KOPT-K1 (cell line): ENCODE results near the gene KRTAP4-4.
"Not testable (repeated sequence)": the region's sequence is repeated elsewhere in the genome, so short reads cannot be mapped to it uniquely, and the experiment has no call there.

Source experiments
- H3K27ac ChIP-seq: fragments of 200-600 bp; sonication (generic); 2 replicates; pipeline ENCODE4 v1.5.1; 2016; ENCODE audit warnings: antibody characterized with exemption, mild to moderate bottlenecking, low read depth, low read length; ENCODE audit not compliant: poor library complexity, severe bottlenecking
- H3K36me3 ChIP-seq: fragments of 200-600 bp; sonication (generic); 2 replicates; pipeline ENCODE4 v1.5.1; 2017; ENCODE audit warnings: antibody characterized with exemption, mild to moderate bottlenecking, low read length, moderate library complexity; ENCODE audit not compliant: insufficient read depth
- H3K9me3 ChIP-seq: fragments of 200-600 bp; sonication (generic); 2 replicates; pipeline ENCODE4 v1.5.1; 2017; ENCODE audit warnings: antibody characterized with exemption, low read length, mild to moderate bottlenecking; ENCODE audit not compliant: insufficient read depth, poor library complexity, severe bottlenecking

The KRTAP4-4 gene

GRCh38 chr17:41167561-41167960 lies 7.0 kb upstream of the KRTAP4-4 start:
- no peaks in the 10 kb centered on the region for H3K36me3 ChIP-seq
- no peak overlapping the region for H3K27ac ChIP-seq
- no peaks in the 10 kb centered on the region for H3K9me3 ChIP-seq

- Histone ChIP-seq H3K27ac (no peak overlapping the region), H3K36me3 (no peaks in the 10 kb centered on the region)
Observed at GRCh38 chr17:41163828-41164227, 3.3 kb upstream of the KRTAP4-4 start.

GRCh38 chr17:41160190-41160589 lies 358 bp downstream of the KRTAP4-4 start:
- not testable (repeated sequence) for H3K36me3 ChIP-seq, H3K9me3 ChIP-seq, H3K27ac ChIP-seq

More at GRCh38 chr17:41163828-41164227, 3.3 kb upstream of the KRTAP4-4 start:
- H3K9me3 ChIP-seq, result no peaks in the 10 kb centered on the region

- H3K27ac ChIP-seq, result no peak overlapping the region
- H3K36me3 ChIP-seq, result no peaks in the 10 kb centered on the region
- H3K9me3 ChIP-seq, result no peaks in the 10 kb centered on the region
Observed at GRCh38 chr17:41153856-41154255, 6.7 kb downstream of the KRTAP4-4 start.

GRCh38 chr17:41151525-41151924 lies 9.0 kb downstream of the KRTAP4-4 start:
- no peaks in the 10 kb centered on the region for H3K36me3 ChIP-seq
- H3K9me3 ChIP-seq, result no peaks in the 10 kb centered on the region
- no peak overlapping the region for H3K27ac ChIP-seq

GRCh38 chr17:41150026-41150425 lies 10.5 kb downstream of the KRTAP4-4 start:
- no peaks in the 10 kb centered on the region for H3K36me3 ChIP-seq
- H3K27ac ChIP-seq, result no peak overlapping the region
- H3K9me3 ChIP-seq, result no peaks in the 10 kb centered on the region

- no peak within 1 kb of the TSS for H3K27ac ChIP-seq
- H3K36me3 ChIP-seq, result no peaks in the 10 kb centered on the region
- H3K9me3 ChIP-seq, result no peaks in the 10 kb centered on the region
Observed at GRCh38 chr17:41149652-41149985, 10.9 kb downstream of the KRTAP4-4 start, which contains the start of gene KRTAP4-5. Gene KRTAP4-5 (minus strand): TSS chr17:41149825. CDS start chr17:41149767, 58 bp downstream.

GRCh38 chr17:41148971-41149651 lies 11.4 kb downstream of the KRTAP4-4 start:
- H3K9me3 ChIP-seq, H3K36me3 ChIP-seq, H3K27ac ChIP-seq: not testable (repeated sequence)

GRCh38 chr17:41147531-41148204 lies 12.9 kb downstream of the KRTAP4-4 start:
- no peaks in the 10 kb centered on the region for H3K36me3 ChIP-seq
- H3K27ac ChIP-seq, result no peak overlapping the region
- peaks cover 14% of the 10 kb centered on the region for H3K9me3 ChIP-seq

- H3K9me3 ChIP-seq, result peaks cover 27% of the 10 kb centered on the region
- no peaks in the 10 kb centered on the region for H3K36me3 ChIP-seq
- no peak overlapping the region for H3K27ac ChIP-seq
Observed at GRCh38 chr17:41145261-41145660, 15.3 kb downstream of the KRTAP4-4 start.

- H3K27ac ChIP-seq, result no peak overlapping the region
Observed at GRCh38 chr17:41144846-41145245, 15.7 kb downstream of the KRTAP4-4 start.

GRCh38 chr17:41141361-41141760 lies 19.2 kb downstream of the KRTAP4-4 start:
- Histone ChIP-seq H3K36me3 (no peaks in the 10 kb centered on the region), H3K9me3 (peaks cover 34% of the 10 kb centered on the region)

More at GRCh38 chr17:41144846-41145245, 15.7 kb downstream of the KRTAP4-4 start:
- Histone ChIP-seq H3K9me3 (peaks cover 31% of the 10 kb centered on the region), H3K36me3 (no peaks in the 10 kb centered on the region)

GRCh38 chr17:41140360-41141131 lies 20.0 kb downstream of the KRTAP4-4 start, which contains the start of gene KRTAP4-6:
Gene KRTAP4-6 (minus strand): TSS chr17:41140544. CDS start chr17:41140487, 57 bp downstream.
- no peak within 1 kb of the TSS for H3K27ac ChIP-seq
- H3K36me3 ChIP-seq, result no peaks in the 10 kb centered on the region
- peaks cover 34% of the 10 kb centered on the region for H3K9me3 ChIP-seq

More at GRCh38 chr17:41141361-41141760, 19.2 kb downstream of the KRTAP4-4 start:
- H3K27ac ChIP-seq, result no peak overlapping the region

GRCh38 chr17:41139865-41140264 lies 20.7 kb downstream of the KRTAP4-4 start:
- H3K36me3 ChIP-seq, H3K27ac ChIP-seq: not testable (repeated sequence)
- peaks cover 34% of the 10 kb centered on the region for H3K9me3 ChIP-seq
